Measurements from ENCODE around the gene CEPT1.
"Not testable (repeated sequence)": the region's sequence is repeated elsewhere in the genome, so short reads cannot be mapped to it uniquely, and the experiment has no call there.

CEPT1 gene

GRCh38 chr1:111139956-111140679, at the start of gene CEPT1, which contains the start of gene DRAM2:
CEPT1 (plus strand) TSS chr1:111140223; CDS start chr1:111147715, 7,492 bp downstream.
DRAM2 (minus strand) TSS chr1:111140093; CDS start chr1:111131554, 8,539 bp downstream.
- DNase-seq = peak; percentile 96

- DNase-seq = not testable (repeated sequence)
Measured at GRCh38 chr1:111095421-111095820, 44.6 kb upstream of the CEPT1 start.

- no peak for DNase-seq
Measured at GRCh38 chr1:111097356-111098099, 42.5 kb upstream of the CEPT1 start.

DNA sequence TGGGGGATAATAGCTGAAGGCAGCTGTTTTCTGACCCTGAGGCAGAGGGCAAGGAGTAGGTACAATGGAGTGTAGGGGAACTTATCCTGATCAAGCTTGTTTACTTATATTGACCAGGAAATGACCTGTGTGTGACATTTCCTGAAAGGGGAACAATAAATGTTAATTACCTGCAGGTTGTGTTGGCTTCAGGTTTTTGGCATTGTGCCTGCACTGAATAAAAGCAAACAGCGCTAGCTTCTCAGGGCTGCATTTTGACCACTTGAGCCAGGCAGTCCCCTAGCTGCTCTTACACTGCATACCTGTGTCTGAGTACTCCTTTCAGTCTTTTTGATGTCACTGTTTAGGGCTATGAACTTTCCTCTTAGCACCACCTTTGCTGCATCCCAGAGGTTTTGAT, 40.7 kb upstream of the CEPT1 start:
- no peak for DNase-seq

DNA sequence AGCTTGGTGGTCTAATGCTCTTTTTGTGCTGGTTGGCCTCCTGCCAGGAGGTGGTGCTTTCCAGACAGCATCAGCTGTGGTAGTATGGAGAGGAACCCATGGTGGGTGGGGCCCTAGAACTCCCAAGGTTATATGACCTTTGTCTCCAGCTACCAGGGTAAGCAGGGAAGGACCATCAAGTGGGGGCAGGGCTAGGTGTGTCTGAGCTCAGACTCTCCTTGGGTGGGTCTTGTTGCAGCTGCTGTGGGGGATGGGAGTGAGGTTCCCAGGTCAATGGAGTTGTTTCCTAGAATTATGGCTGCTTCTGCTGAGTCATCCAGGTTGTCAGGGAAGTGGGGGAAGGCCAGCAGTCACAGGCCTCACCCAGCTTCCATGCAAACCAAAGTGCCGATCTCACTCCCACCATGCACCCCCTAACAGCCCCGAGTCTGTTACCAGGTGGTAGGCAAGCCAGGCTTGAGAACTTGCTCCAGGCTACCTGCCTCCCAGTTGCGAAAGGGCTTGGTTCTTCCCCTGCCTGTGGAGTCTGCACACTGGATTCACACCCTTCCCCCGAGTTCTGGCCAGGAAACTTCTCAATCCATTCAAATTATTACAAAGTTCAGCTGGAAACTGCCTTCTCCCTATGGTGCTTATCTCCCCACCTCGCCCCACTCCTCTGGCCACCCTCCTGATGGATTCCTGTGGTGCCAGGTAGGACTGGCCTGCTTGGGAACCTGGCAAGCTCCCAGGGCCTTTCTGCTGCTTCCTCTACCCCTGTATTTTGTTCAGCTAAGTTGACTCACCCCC, 38.0 kb upstream of the CEPT1 start:
- DNase-seq = no peak

GRCh38 chr1:111104981-111105380, 35.0 kb upstream of the CEPT1 start:
- DNase-seq = no peak

GRCh38 chr1:111110197-111110899, 29.7 kb upstream of the CEPT1 start:
- DNase-seq = peak; percentile 33

- no peak for DNase-seq
Measured at GRCh38 chr1:111116496-111116895, 23.5 kb upstream of the CEPT1 start.

GRCh38 chr1:111126354-111126753, 13.7 kb upstream of the CEPT1 start:
- no peak for DNase-seq

GRCh38 chr1:111127923-111128643, 11.9 kb upstream of the CEPT1 start:
- no peak for DNase-seq

GRCh38 chr1:111129376-111129775, 10.6 kb upstream of the CEPT1 start:
- DNase-seq = no peak

- no peak for DNase-seq
Measured at GRCh38 chr1:111131693-111132092, 8.3 kb upstream of the CEPT1 start.

DNA sequence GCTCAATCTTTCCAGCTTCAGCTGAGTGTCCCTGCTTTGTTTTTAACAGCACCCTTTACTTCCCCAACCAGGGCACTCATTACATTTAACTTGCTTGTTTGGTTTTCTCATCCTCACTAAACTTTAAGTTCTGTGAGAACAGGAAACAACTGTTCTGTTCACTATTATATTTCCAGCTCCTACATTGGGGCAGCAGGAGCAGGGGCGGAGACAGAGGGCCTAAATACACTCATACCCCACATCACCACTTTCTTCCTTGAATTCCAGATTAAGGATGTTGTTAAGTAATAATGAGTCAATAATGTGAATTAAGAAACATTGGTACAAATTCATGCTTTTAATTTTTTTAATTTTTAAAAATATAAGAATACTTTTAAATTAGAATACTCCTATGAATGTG, 6.2 kb upstream of the CEPT1 start:
- DNase-seq = no peak

GRCh38 chr1:111139324-111139955, 583 bp upstream of the CEPT1 start:
- DNase-seq = peak; percentile 68

DNA sequence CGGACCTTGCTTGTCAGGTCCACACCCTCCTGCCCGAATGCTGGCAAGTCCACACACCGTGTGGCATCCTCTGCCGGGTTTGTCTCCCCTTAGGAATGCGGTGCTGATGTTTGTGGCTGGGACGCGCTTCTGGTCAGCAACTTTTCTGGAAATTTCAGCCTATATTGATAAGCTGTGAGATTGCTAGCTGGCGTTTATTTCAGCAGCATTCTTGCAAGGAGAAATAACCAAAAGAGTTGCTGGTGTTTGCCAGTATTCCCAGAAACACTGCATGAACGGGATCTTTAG, 601 bp downstream of the CEPT1 start:
- DNase-seq = peak; percentile 76

GRCh38 chr1:111141245-111142220, 1.5 kb downstream of the CEPT1 start:
- DNase-seq = no peak

GRCh38 chr1:111142356-111142975, 2.4 kb downstream of the CEPT1 start:
- no peak for DNase-seq

DNA sequence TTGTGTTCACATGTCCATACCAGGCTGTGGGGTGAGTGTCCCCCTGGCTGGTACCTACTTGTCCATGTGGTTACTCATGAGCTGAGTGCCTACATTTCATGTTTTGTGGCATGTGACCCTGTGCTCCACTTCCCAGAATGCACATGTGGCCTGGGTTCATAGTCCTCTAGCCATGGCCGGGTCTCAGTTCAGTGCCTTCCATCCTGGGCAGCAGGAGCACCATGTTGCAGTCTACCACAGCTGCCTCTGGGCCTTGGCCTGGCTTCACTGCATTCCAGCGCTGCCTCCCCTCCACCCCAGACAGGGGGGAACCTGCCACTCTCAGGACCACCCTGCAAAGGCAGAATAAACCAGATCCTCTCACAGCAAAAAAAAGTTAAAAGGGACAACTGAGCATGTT, 5.5 kb downstream of the CEPT1 start:
- DNase-seq = no peak

GRCh38 chr1:111145963-111146768, 6.1 kb downstream of the CEPT1 start:
- no peak for DNase-seq
